GM18870 (cell line): ENCODE measurements around the gene AFF3.

Experiments used
- ATAC-seq: cut with Tn5 transposase; IDR thresholded peaks from one replicate; pipeline ENCODE4 v1.9.1; 2021; ENCODE audit warnings: moderate library complexity; ENCODE audit not compliant: unreplicated experiment

AFF3 gene

DNA sequence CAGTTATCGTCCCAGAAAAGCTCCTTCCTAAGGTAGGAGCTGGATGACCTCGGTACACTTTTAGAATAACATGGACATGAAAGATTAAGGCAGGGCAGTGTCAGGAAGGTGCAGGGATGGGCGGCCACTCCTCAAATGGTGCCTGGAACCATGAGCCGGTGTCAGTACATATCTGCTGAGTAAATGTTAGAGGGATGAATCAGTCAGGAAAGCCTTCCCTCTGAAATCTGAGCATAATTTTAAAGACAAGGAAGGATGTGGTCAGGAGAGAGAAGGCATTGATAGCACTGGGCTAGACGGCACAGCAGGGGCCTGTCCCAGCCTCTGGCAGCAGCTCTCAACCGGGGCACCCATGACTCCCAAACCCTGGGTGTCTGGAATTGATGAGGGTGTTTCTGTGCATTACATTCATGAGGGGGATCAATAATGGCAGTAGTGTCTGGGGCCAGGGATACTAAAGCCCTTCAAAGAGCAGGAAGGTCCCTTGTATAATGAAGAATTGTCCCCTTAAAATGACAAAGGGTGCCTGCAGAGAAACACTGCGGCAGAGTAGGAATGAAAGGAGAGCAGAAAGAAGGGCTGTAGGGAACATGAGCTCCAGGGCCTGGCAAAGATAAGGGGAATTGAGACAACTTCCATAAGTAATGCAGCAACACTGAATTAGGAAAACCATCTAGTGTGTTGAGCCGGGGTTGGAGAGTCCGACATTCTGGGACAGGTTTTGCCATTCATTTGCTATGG is 490.3 kb downstream of the AFF3 start:
- no peak for ATAC-seq

DNA sequence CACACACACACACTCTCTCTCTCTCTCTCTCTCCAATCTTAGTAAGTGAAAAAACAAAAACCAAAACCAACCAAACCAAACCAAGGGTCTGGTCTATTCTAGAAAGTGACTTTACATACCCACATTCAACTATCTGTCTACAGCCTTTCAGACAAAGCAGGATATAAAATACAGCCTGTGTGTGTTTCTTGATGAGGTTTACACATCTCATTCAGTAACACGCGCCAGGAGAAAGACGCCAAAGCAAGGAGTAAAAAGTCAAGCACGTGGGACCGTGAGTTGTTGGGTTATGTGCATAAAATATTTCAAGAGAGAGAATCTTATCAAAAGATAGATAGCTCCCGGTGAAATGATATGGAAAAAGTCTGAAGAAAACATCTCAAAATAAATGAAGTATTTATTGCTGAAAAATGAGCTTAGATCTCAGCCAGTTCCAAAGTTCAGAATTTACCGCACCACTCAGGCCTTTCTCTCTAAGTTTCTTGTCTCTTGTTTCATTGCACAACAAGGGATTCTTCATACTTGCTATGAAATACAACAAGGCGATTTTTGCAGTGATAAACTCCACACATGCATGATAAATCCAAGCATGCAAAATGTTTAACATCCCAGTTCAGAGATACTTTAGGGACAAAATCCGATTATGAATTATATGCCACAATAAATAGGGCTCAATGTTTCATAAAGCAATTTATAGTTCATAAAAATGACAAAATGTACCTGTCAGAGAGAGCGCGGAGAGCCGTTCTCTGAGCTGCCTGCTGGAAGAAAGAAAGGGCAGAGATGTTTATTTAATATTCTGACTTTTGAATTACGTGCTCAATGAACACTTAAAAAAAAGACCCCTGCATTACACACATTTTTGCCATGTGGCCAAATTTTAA is 493.2 kb downstream of the AFF3 start:
- no peak for ATAC-seq

DNA sequence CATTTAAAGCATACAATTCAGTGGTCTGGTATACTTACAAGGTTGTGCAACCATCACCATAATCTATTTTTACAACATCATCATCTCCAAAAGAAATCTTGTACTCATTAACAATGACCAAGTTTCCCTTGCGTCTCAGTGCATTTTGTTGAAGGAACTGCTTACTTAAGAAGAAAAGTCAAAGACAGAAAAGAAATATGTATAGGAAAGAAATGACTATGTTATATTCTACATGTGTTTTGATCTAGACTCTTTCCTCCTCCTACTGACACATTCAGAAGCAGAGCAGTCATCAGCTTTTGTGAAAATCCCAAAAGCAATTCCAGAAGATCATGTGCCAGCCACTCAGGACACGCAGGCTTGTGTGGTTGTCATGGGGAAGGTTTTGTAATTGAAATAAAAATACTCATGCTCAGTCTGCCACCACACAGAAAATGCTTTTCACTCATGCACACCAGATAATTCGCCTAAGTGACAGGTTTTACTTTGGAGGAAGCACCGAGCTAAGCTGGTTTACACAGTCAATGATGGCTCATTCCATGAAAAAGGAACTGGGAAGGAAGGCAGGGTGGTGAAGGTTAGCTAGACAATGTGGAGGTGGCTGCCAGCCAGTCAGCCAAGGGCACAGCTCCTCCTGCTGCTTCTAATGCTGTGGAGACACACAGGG is 494.1 kb downstream of the AFF3 start:
- no peak for ATAC-seq

DNA sequence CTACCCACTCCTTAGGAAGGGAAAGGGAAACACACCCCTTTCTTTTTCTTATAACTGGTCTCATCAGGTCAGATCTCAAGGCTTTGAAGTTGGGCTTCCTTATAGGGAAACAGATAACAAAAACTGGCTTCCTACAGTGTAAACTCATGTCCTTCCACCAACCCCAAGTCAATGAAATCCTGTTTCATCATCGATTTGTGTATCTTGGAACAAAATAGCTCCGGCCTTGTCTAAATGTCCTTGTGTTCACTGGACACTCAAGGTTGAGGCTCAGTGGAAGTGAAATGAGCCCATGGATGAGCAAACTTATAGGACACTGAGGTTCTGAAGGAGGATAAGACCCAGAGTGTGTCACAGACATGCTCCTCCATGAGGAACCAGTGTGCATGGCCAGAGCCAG is 496.4 kb downstream of the AFF3 start:
- ATAC-seq = no peak

DNA sequence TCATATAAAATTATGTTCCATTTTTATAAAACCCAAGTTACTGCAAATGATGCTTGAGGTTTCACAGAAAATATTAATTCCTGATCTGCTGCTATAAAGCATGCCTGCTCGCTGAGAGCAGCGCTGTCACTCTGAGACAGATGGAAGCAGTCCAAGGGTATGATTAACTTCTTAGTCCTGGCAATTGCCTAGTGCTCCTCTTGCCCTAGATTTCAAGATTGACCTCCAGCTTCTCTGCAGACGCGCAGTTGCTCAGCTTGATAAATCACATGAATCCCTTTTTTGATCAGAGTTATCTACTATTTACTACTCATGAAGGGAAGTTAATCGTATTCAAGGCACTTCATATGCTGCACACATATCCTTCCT is 498.0 kb downstream of the AFF3 start:
- no peak for ATAC-seq

DNA sequence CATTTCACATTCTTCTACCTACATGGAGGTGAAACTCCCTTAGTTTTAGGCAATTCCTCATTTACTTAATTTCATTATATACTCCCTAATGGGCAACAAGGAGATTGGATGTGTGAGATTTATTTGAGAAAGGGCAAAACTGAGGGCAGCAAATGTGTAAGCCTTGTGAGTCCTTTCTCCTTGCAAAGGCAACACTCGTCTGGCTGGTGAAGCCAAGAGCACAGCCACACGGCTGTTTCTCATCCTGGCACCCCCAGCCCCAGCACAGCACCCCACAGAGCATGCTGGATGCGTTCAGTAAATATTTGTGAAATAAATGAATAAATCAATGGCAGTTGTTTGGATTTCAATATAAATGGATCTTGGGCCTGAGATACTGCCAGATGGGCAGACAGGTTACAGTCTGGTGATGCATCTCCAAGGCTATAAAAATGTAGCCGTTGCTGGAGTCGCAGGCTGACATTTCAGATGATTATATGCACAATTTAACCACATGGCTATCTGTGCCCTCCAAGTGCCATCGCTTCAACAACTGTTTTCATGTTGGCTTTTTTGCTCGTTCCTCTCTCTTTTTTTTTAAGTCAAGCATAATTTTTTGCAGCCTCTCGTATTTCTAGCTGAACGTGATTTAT is 498.5 kb downstream of the AFF3 start:
- no peak for ATAC-seq

DNA sequence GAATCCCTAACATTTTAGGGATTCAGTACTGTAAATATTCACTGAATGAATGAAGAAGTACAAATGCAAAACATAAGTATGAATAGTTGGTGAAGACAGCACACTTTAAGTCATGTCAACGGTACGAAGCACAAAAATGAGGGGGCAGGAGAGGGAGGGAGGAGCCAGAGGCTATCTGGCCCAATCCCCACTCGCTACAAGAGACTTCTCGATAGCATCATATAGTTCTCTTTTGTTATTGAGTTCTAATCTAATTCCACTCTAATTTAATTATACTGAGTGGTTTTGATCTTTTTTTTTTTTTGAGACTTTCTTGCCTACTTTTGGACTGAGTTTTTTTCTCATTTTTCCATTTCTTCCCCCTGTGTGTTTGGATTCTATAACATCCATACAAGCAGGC is 500.4 kb downstream of the AFF3 start:
- ATAC-seq = no peak

DNA sequence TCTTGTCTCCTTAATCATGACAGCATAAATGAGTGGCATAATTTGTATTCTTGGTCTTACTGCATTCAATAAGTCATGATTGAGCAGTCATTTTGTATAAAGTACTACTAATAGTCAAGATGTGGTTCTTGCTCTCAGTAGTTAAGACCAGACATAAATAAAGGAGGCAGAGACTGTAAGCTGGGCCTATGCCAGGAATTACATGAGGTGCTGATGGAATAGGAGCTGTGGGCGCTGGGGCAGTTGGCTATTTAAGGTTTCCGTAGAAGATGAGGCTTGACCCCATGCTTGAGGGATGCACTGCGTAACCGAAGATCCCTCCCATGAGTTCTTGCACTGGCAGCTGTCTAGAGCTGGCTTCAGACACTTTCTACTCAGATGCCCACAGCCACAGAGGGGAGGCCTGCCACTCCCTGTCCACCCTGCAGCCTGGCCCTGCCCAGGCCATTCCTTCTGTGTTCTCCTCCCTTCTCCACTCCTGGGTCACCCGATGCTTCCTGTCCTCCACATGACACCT is 501.7 kb downstream of the AFF3 start:
- ATAC-seq = no peak

DNA sequence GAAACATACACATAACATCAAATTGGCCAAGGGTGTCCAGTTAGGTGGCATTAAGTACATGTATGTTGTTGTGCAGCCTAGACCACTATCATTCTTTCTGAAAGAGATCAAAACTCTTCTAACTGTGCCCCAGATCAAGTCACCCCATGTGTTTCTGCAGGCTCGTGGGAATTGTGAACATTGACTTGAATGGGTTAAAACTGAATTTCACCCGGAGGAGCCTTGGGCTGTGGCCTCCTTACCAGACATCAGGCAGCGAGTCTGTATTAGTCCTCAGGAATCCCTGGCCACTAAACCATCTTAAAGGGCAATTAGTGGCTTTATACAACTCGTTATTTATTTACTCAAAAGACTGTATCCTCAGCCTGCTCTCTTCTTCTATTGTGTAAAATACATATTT is 503.6 kb downstream of the AFF3 start:
- ATAC-seq = no peak

DNA sequence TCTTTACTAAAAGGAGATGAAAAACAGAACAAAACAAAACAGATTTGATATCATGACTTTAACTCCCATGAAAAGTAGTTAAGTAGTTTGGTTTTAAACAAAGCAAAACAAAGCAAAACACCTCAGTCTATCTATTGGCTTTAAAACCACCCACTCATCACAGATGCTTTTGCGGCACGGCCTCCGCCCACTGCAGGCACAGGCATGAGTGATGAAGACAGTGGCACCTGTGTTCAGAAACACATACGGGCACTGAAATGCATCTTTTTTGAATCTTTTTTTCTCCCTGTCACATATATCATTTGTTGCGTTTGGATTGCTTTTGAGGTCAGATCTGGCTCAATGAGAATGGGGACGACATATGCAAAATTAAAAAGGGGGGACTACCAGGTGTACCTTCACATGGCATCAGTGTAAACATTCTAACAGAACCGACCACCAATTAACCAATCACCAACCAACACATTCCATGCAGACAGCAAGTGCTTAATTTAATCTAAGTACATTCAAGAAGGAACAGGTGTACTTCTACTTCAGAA is 505.2 kb downstream of the AFF3 start:
- no peak for ATAC-seq

DNA sequence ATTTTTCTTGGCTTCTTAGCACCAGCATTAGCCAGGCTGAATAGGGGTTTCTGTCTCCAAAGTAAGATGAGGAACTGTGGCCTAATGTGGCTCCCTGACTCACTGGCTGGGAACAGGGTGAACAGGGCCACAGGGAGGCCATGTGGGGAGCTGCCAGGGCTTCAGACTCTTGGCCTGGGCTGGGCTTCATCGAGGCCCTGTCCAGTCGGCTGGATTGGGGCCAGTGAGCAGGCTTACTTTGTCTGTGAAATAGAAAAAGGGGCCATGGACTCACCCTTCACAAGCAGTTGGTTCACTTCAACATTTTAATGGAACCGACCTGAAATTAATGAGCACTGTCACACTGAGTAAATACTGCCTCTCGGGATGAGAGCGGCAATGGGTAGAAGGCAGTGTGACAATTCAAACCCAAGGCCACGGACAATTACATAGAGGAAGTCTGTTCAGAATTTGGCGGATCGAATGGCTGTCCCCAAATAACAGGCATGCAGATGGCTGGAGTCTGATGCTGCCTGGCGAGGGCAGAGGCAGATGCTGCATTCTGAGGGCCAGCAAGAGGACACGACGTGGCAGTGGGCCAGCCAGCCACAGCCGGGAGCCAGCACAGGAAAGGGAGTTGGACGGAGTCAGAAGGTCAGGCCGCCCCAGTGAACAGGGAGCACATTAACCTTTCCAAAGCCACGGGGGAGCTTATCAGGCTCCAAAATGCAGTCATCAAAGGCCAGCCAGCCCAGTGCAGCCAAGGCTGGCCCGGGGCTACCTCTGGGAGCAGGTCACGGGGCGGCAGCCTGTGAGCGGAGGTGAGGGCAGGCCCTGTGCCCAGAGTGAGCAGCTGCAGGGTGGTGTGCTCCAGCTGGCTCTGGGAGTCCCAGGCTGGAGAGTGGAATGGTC is 506.0 kb downstream of the AFF3 start:
- no peak for ATAC-seq

DNA sequence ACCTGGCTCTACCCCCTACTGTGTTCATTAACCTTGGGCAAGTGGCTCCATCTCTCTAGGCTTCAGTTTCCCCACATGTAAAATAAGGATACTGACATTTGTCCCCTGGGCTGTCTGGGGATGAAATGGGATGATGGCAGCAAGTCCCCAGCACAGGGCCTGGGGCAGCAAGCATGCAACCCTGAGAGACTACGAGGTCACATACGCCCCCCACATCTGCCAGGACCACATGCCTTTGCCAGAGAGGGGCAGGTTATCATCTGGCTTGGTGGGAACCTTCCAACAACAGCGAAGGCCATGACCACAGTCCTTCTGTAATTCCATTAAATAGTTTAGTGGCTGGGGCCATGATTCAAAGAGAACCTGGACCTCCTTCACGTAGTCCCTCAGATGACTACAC is 506.7 kb downstream of the AFF3 start:
- no peak for ATAC-seq

DNA sequence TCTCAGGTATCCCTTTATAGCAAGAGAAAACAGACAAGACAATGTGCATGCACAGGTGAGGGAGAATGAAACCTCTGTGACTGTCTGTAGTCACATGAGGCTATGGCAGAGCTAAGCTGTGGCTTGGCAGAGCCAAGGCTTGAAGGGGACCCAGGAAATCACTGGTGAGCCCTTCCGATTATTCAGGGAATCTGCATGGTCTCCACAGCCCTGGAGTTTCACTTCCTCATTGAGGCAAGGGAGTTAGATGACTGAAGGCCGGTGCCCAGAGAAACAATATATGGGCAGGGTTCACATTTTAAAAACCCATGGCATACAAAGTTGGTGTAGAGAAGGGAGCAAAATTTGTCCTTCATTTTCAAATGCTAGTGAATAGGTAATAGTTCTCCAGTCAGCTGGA is 508.2 kb downstream of the AFF3 start:
- no peak for ATAC-seq

DNA sequence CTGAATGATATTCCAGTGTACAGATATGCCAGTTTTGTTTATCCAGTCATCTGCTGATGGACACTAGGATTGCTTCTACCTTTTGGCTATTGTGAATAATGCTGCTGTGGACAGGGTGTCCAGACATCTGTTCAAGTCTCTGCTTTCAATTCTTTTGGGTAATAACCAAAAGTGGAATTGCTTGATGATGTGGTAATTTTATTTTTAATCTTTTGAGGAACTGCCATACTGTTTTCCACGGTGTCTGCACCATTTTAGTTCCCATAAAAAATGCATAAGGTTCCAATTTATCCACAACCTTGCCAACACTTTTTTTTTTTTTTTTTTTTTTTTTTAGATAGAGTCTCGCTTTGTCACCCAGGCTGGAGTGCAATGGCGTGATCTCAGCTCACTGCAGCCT is 510.7 kb downstream of the AFF3 start:
- ATAC-seq = no peak

DNA sequence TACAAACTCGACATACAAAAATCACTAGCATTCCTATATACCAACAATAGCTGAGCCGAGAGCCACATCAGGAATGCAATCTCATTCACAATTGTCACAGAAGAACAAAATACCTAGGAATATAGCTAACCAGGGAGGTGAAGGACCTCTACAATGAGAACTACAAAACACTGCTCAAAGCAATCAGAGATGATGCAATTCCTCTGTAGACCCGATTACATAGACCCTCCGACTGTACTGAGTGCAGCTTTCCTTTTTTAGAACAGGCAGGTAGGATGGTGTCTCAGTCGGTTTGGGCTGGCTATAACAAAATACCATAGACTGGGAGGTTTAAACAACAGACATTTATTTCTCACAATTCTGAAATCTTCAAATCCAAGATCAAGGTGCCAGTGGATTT is 513.1 kb downstream of the AFF3 start:
- ATAC-seq = no peak

DNA sequence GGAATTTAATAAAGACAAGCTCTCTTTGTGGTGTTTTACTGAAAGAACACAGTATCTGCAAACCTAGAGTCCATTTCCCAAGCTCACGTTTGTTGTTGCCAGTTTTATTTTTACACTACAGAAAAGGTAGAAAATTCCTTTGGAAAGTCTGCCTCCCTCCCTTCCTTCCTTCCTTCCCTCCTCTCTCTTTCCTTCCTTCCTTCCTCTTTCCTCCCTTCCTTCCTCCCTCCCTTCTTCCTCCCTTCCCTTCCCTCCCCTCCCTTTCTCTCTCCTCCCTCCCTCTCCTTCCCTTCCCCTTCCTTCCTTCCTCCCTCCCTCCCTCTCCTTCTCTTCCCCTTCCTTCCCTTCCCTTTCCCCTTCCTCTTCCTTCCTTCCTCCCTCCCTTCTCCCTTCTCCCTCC is 516.2 kb downstream of the AFF3 start:
- no peak for ATAC-seq

DNA sequence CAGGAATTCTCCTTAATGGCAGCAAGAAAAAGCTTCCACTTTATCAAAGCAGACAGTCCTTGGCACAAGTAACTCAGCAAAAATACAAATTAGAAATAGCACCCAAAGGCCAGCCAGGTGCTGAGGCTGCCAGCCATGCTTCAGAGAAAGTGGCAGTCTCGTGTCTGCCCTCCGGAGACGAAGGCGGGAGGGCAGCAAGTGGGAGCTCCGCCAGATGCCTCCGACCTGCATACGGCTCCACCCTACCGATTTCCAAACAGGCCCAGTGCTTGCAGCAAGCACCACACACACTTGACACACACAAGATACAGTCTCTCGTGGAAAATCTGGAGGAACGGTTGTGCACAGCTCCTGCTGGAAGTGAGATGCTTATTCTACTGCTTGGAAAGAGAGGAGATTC is 517.7 kb downstream of the AFF3 start:
- ATAC-seq = no peak

DNA sequence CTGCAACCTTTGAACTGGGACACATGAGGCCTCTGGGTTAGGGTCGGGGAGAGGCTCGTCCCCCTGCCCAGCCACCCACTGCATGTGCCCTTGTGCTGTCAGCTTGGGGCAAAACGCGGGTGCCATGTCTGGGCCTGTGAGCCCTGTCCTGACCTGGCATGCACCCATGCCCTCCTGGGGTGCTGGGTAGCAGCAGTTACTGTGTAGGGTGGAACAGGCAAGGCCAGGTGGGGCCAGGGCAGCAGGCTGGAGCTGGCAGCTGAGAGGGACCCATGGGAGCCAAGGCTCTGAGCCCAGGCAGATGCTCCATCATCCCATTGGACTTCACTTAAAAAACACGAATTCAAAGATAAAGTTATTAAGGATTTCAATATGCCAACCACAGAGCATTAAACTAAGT is 518.8 kb downstream of the AFF3 start:
- ATAC-seq = no peak

DNA sequence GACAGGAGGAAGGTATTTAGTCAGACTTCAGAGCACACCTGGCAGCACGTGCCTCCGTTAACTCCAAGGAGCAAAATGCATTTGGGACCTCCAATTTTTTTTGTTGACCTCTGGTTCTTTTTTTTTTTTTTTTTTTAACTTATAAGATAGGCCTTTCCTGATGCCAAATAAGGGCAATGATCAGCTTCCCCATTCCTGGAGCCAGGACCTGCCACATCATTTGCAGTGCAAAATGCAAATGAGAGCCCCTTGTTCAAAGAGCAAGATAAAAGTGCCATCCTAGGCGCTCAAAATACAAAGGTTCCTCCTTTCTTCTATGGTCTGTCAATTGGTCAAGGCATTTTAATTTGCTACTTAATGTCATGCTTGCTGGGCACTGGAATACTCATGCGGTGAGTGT is 519.4 kb downstream of the AFF3 start:
- ATAC-seq = no peak

DNA sequence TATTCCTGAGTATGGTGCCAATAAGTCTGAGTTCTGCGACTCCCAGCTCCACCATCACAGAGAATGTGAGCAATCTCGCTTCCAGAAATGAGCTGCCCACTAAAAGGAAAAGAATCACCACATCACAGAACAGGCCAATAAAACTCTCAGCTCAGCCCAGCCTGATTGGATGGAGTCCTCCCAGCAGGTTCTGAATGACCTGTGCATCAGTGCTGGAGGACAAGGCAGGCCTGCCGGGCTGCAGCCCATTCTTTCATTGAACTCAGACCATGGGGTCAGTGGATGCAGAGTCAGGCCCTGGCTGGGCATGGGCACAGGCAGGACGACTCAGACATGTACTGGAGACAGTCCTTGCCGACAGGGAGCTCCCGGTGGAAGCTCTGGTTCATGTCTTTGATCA is 519.9 kb downstream of the AFF3 start:
- no peak for ATAC-seq
